ENCODE results near the gene TEX52. TPM values are rescaled to one million over a fixed set of nuclear protein-coding genes. Genes with fewer than 3 reads are reported as not detected.
A peak's percentile ranks its signal among the peaks of the same experiment; 100 is the strongest.

TEX52 gene
- polyA plus RNA-seq, 1 donor from 2014 or later, result not detected

DNA sequence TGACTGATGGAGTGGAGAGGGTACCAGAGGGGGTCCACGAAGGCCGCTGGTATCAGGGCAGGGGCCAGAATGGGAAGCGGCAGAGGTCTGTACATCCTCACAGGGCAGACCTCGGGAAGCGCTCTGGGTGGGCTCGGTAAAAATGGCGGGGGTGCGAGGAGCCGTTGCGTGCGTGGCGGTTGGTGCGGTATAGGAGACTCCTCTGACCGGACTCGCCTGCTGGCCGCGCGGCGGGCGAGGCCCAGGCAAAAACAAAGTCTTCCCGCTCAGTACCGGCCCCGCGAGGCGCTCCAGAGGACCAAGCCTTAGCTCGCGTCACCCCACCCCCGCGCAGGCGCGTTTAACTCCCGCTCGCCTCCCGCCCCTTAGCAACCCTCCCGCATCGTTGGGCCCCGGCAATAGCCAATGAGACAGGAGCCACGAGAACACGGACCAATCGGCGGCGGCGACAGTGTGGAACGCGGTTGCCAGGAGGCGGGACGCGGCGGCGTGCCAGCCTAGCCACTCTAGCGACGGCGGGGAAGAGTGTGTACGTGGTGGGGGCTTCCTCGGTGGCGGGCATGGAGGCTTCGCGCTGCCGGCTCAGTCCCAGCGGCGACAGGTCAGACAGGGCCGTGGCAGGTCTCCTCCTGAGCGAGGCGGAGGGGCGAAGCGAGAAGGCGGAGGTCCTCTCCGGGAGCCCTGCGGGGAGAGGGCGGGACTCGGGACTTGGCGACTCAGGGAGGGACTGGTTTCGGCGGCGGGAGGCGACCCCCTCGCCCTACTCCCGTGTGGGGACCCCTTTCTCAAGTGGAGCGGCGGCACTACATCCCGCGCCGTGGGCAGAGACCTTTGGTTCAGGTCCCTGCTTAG is 33.8 kb upstream of the TEX52 start, which contains the start of gene TULP3:
TSS of gene TULP3 (plus strand) at position 504 of the 852 bp plus-strand sequence. CDS start at position 561, 57 bp downstream.
- TF ChIP-seq MXI1 (conservative IDR thresholded peaks at IDR 0.05; ENCODE audit: poor library complexity, severe bottlenecking) (peak; percentile 96), TAF1 (IDR thresholded peaks at IDR 0.05; ENCODE audit: low read depth) (no peak), REST (IDR thresholded peaks at IDR 0.05; ENCODE audit: borderline replicate concordance) (peak; percentile 62), CTCF (IDR thresholded peaks at IDR 0.05; ENCODE audit: poor library complexity, severe bottlenecking) (peak; percentile 52), EP300 (conservative IDR thresholded peaks at IDR 0.05; ENCODE audit: poor library complexity, severe bottlenecking) (no peak), POLR2AphosphoS5 (IDR thresholded peaks at IDR 0.05) (peak; percentile 85)

DNA sequence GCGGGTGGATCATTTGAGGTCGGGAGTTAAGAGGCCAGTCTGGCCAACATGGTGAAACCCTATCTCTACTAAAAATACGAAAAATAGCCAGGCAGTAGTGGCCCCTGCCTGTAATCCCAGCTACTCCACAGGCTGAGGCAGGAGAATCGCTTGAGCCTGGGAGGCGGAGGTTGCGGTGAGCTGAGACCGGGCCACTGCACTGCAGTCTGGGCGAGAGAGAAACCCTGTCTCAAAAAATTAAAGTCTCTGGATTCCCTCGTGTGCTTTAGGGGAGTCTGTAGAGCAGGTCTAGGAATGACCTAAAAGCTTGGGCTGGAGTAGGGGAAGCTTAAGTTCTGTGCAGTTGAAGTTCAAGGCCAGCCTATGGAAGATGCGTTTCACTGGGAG is 33.2 kb upstream of the TEX52 start:
- no peaks in the 10 kb centered on the region for H4K20me1 ChIP-seq (ENCODE audit: insufficient read depth)
- H3K27ac ChIP-seq (ENCODE audit: low read length), result peak overlapping the region; percentile 76
- H3K9me2 ChIP-seq (ENCODE audit: insufficient read depth, low read length), result no peaks in the 10 kb centered on the region
- H3K79me2 ChIP-seq (replicated peaks; ENCODE audit: insufficient read depth, low read length), result peaks cover 11% of the 10 kb centered on the region
- H3K4me2 ChIP-seq (ENCODE audit: low read length), result peak overlapping the region; percentile 56
- H3K9ac ChIP-seq (ENCODE audit: low read length), result peak overlapping the region; percentile 76
- peak overlapping the region; percentile 84 for H3K4me3 ChIP-seq (ENCODE audit: low read length)
- H3K36me3 ChIP-seq (ENCODE audit: insufficient read depth, low read length), result no peaks in the 10 kb centered on the region
- no peaks in the 10 kb centered on the region for H3K9me3 ChIP-seq (ENCODE audit: low read length)
- H3K27me3 ChIP-seq (ENCODE audit: insufficient read depth, low read depth, low read length), result no peaks in the 10 kb centered on the region
- TF ChIP-seq EZH2 (IDR thresholded peaks at IDR 0.05; ENCODE audit: borderline replicate concordance, insufficient read depth, low read length, poor library complexity, severe bottlenecking) (no peak), EP300 (conservative IDR thresholded peaks at IDR 0.05; ENCODE audit: poor library complexity, severe bottlenecking) (no peak), REST (IDR thresholded peaks at IDR 0.05; ENCODE audit: borderline replicate concordance) (no peak), RAD21 (conservative IDR thresholded peaks at IDR 0.05) (no peak), CTCF (IDR thresholded peaks at IDR 0.05; ENCODE audit: poor library complexity, severe bottlenecking) (no peak), SMC3 (conservative IDR thresholded peaks at IDR 0.05; ENCODE audit: poor library complexity) (no peak), MXI1 (conservative IDR thresholded peaks at IDR 0.05; ENCODE audit: poor library complexity, severe bottlenecking) (no peak), POLR2AphosphoS5 (IDR thresholded peaks at IDR 0.05) (no peak), TAF1 (IDR thresholded peaks at IDR 0.05; ENCODE audit: low read depth) (no peak)
- peak overlapping the region; percentile 93 for H2AFZ ChIP-seq (ENCODE audit: low read depth, low read length)
- peaks cover 4% of the 10 kb centered on the region for H3F3A ChIP-seq (ENCODE audit: insufficient read depth, low read length, poor library complexity, severe bottlenecking)

More for the DNA sequence above, 33.8 kb upstream of the TEX52 start, which contains the start of gene TULP3:
- Histone ChIP-seq H3K4me2 (ENCODE audit: low read length) (peak within 1 kb of the TSS; percentile 56), H3K27me3 (ENCODE audit: insufficient read depth, low read depth, low read length) (no peaks in the 10 kb centered on the region), H3K36me3 (ENCODE audit: insufficient read depth, low read length) (no peaks in the 10 kb centered on the region), H2AFZ (ENCODE audit: low read depth, low read length) (peak within 1 kb of the TSS; percentile 93), H3K79me2 (replicated peaks; ENCODE audit: insufficient read depth, low read length) (peaks cover 11% of the 10 kb centered on the region), H3K9ac (ENCODE audit: low read length) (peak within 1 kb of the TSS; percentile 76), H3F3A (ENCODE audit: insufficient read depth, low read length, poor library complexity, severe bottlenecking) (peaks cover 4% of the 10 kb centered on the region), H3K4me3 (ENCODE audit: low read length) (peak within 1 kb of the TSS; percentile 84), H3K27ac (ENCODE audit: low read length) (peak within 1 kb of the TSS; percentile 76), H4K20me1 (ENCODE audit: insufficient read depth) (no peaks in the 10 kb centered on the region), H3K9me2 (ENCODE audit: insufficient read depth, low read length) (no peaks in the 10 kb centered on the region), H3K9me3 (ENCODE audit: low read length) (no peaks in the 10 kb centered on the region)
